OCI-LY3 (cell line): ENCODE results near the gene BABAM2.

Experiments used
- H2AFZ ChIP-seq: fragments of 200-600, 300-600 bp; shearing (Covaris generic); 2 replicates; pipeline ENCODE4 v1.6.0; 2014; ENCODE audit warnings: antibody characterized with exemption, low read depth, low read length
- H3K27ac ChIP-seq: fragments of 200-600, 300-600 bp; sonication (generic); 2 replicates; pipeline ENCODE4 v1.5.1; 2014; ENCODE audit warnings: mild to moderate bottlenecking, low read length, moderate library complexity, mixed read lengths
- H3K27me3 ChIP-seq: fragments of 200-600, 300-600 bp; sonication (generic); 2 replicates; pipeline ENCODE4 v1.6.1; 2014; ENCODE audit warnings: low read depth, low read length, mixed read lengths
- H3K36me3 ChIP-seq: fragments of 200-600, 300-600 bp; sonication (generic); replicated peaks from 2 replicates; pipeline ENCODE3; 2014; ENCODE audit warnings: low read depth, low read length, mixed read lengths
- H3K4me1 ChIP-seq: fragments of 300-600, 200-600 bp; sonication (generic); 2 replicates; pipeline ENCODE4 v1.6.1; 2014; ENCODE audit warnings: low read length, mixed read lengths
- H3K4me2 ChIP-seq: fragments of 200-600, 300-600 bp; sonication (generic); 2 replicates; pipeline ENCODE4 v1.6.1; 2014; ENCODE audit warnings: low read length, mixed read lengths
- H3K4me3 ChIP-seq: fragments of 300-600, 200-600 bp; sonication (generic); 2 replicates; pipeline ENCODE4 v1.5.1; 2014; ENCODE audit warnings: antibody characterized with exemption, mild to moderate bottlenecking, low read length, moderate library complexity
- H3K79me2 ChIP-seq: fragments of 300-600, 200-600 bp; shearing (Covaris generic); 2 replicates; pipeline ENCODE4 v1.6.1; 2014; ENCODE audit warnings: mild to moderate bottlenecking, low read length, mixed read lengths
- H3K9ac ChIP-seq: fragments of 300-600, 200-600 bp; shearing (Covaris generic); 2 replicates; pipeline ENCODE4 v1.6.0; 2014; ENCODE audit warnings: mild to moderate bottlenecking, low read length, moderate library complexity
- H3K9me3 ChIP-seq: fragments of 200-600, 300-600 bp; shearing (Covaris generic); 2 replicates; pipeline ENCODE4 v1.6.1; 2014; ENCODE audit warnings: low read length, mixed read lengths; ENCODE audit not compliant: insufficient read depth
- H4K20me1 ChIP-seq: fragments of 200-600, 300-600 bp; sonication (generic); 2 replicates; pipeline ENCODE4 v1.6.1; 2016; ENCODE audit warnings: low read length, mixed read lengths; ENCODE audit not compliant: insufficient read depth
- CTCF ChIP-seq: fragments of 200-600, 300-600 bp; sonication (generic); IDR thresholded peaks from 2 replicates; pipeline ENCODE4 v1.5.1; 2014; ENCODE audit warnings: antibody characterized with exemption, low read length, low read depth
- EZH2phosphoT487 ChIP-seq: fragments of 200-600 bp; shearing (Covaris generic); IDR thresholded peaks from 2 replicates; pipeline ENCODE4 v1.6.1; 2018; ENCODE audit warnings: antibody characterized with exemption, mixed run types, low read depth

BABAM2 gene

DNA sequence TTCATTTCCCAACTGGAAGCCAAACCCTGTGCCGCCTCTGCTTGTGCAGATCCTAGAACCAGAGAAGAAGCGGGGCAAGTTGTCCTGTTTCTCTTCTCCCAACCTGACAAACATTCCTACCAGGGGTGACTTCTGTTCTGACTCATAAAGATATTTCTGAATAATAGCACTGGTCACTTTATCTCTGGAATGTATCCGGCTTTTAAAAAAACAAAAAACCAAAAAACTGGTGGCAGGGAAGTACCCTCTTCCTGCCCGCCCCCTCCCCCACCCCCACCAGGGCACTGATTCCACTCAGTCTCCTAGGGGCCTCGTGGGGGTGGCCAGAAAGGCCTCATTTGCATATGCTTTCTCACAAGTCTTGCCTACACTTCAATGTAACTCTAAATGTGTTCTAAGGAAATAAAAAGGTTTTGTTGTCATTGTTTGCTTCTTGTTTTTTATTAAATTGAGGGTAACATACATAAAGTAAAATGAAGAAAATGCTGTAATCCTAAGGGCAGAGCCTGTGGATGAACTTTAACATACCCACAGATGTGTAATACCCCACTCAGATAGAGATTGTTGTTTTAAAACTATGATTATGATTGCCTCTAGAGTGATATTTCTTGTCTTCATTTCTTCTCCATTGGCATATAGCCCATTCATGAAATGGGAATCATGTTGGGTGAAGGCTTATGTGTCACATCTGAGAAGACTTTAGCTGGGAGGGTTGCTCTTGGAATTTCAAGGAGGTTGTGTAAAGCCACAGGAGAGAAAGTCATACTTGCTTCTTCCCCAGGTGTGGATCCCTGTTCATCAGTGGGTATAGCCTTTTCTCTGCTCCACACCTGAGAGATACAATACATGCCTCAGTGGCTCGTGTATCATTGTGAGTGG, 496.8 kb downstream of the BABAM2 start:
- H3K79me2 ChIP-seq = no peaks in the 10 kb centered on the region
- peaks cover 30% of the 10 kb centered on the region for H3K27me3 ChIP-seq
- H4K20me1 ChIP-seq = no peaks in the 10 kb centered on the region
- no peaks in the 10 kb centered on the region for H3K36me3 ChIP-seq
- H3K4me3 ChIP-seq = no peak overlapping the region
- no peak overlapping the region for H2AFZ ChIP-seq
- TF ChIP-seq CTCF (no peak), EZH2phosphoT487 (no peak)
- H3K4me1 ChIP-seq = peaks cover 3% of the 10 kb centered on the region; the same call in 1 of the 2 replicates
- H3K4me2 ChIP-seq = no peak overlapping the region
- H3K27ac ChIP-seq = no peak overlapping the region
- no peak overlapping the region for H3K9ac ChIP-seq
- no peaks in the 10 kb centered on the region for H3K9me3 ChIP-seq
